HL-60 (cell line): Measurements from ENCODE around the gene MFAP3L.

Experiments
- DNase-seq, 2 experiments: peaks; one replicate each; pipeline ENCODE4 v3.0.0-alpha.2; 2010 to 2020; ENCODE audit warnings: low read depth in 1 of 2, low spot score in 1 of 2
- H3K27ac ChIP-seq: fragments of 250-450 bp; sonication (Bioruptor Pico); replicated peaks from 2 replicates; pipeline ENCODE4 v1.5.1; 2020; ENCODE audit warnings: mild to moderate bottlenecking, moderate library complexity
- H3K27me3 ChIP-seq: fragments of 250-450 bp; sonication (Bioruptor Pico); 2 replicates; pipeline ENCODE4 v1.5.1; 2021; ENCODE audit warnings: mild to moderate bottlenecking, moderate library complexity; ENCODE audit not compliant: insufficient read depth, poor library complexity, severe bottlenecking
- H3K4me3 ChIP-seq: replicated peaks from 2 replicates; pipeline ENCODE4 v1.5.1; 2011; ENCODE audit warnings: mild to moderate bottlenecking, control low read depth, low read length; ENCODE audit not compliant: insufficient read depth
- CTCF ChIP-seq: IDR thresholded peaks from one replicate; pipeline ENCODE4 v1.5.1; 2011; ENCODE audit warnings: low read length, control low read depth, inconsistent platforms; ENCODE audit not compliant: insufficient read depth
- GABPA ChIP-seq: IDR thresholded peaks from 2 replicates; pipeline ENCODE4 v1.6.1; 2012; ENCODE audit warnings: low read depth
- POLR2AphosphoS5 ChIP-seq: IDR thresholded peaks from 2 replicates; pipeline ENCODE4 v1.6.1; 2012; ENCODE audit warnings: low read depth
- SPI1 ChIP-seq: IDR thresholded peaks from 2 replicates; pipeline ENCODE4 v1.6.1; 2012; ENCODE audit warnings: low read depth, mild to moderate bottlenecking, borderline replicate concordance
- TF ChIP-seq, protein P1 (sequence below): IDR thresholded peaks from 2 replicates; pipeline ENCODE4 v1.6.1; 2012; ENCODE audit warnings: low read depth; ENCODE audit not compliant: insufficient replicate concordance

Gene MFAP3L

GRCh38 chr4:170040031-170040680, 14.0 kb upstream of the MFAP3L start:
- no peak overlapping the region for H3K27ac ChIP-seq
- no peak for DNase-seq
- TF ChIP-seq POLR2AphosphoS5 (no peak), CTCF (no peak)
- H3K4me3 ChIP-seq, result no peak overlapping the region
- H3K27me3 ChIP-seq, result no peaks in the 10 kb centered on the region

DNA sequence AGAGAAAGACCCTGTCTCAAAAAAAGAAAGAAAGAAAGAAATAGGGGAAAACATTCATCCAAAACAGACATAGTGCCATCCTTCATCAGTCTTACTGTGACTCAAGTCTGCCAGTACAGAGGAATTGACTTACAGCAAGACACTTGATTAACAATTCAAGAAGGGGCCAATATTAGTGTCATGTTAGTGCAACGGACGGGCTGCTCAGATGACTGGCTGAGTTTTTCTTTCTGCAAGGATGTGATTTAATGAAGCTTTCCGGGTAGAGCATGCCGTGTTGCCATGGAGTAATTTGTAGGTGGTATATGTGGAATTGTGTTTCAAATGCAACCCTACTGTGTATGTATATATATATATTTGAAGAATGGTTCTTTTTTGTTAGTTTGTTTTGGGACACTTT, 12.6 kb upstream of the MFAP3L start:
- DNase-seq, result no peak
- Histone ChIP-seq H3K27ac (no peak overlapping the region), H3K4me3 (no peak overlapping the region), H3K27me3 (no peaks in the 10 kb centered on the region)
- TF ChIP-seq POLR2AphosphoS5 (no peak), SPI1 (no peak), GABPA (no peak), CTCF (no peak)
- TF ChIP-seq, protein P1, sequence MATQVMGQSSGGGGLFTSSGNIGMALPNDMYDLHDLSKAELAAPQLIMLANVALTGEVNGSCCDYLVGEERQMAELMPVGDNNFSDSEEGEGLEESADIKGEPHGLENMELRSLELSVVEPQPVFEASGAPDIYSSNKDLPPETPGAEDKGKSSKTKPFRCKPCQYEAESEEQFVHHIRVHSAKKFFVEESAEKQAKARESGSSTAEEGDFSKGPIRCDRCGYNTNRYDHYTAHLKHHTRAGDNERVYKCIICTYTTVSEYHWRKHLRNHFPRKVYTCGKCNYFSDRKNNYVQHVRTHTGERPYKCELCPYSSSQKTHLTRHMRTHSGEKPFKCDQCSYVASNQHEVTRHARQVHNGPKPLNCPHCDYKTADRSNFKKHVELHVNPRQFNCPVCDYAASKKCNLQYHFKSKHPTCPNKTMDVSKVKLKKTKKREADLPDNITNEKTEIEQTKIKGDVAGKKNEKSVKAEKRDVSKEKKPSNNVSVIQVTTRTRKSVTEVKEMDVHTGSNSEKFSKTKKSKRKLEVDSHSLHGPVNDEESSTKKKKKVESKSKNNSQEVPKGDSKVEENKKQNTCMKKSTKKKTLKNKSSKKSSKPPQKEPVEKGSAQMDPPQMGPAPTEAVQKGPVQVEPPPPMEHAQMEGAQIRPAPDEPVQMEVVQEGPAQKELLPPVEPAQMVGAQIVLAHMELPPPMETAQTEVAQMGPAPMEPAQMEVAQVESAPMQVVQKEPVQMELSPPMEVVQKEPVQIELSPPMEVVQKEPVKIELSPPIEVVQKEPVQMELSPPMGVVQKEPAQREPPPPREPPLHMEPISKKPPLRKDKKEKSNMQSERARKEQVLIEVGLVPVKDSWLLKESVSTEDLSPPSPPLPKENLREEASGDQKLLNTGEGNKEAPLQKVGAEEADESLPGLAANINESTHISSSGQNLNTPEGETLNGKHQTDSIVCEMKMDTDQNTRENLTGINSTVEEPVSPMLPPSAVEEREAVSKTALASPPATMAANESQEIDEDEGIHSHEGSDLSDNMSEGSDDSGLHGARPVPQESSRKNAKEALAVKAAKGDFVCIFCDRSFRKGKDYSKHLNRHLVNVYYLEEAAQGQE, result no peak

- TF ChIP-seq CTCF (no peak), POLR2AphosphoS5 (no peak), SPI1 (no peak), GABPA (no peak)
- TF ChIP-seq, protein P1, result no peak
- Histone ChIP-seq H3K4me3 (no peak overlapping the region), H3K27me3 (no peaks in the 10 kb centered on the region), H3K27ac (no peak overlapping the region)
- DNase-seq, result no peak
Observed at GRCh38 chr4:170038232-170038631, 12.0 kb upstream of the MFAP3L start.

- no peaks in the 10 kb centered on the region for H3K27me3 ChIP-seq
- no peak overlapping the region for H3K27ac ChIP-seq
- TF ChIP-seq GABPA, result no peak
- no peak overlapping the region for H3K4me3 ChIP-seq
- DNase-seq, result no peak
Observed at GRCh38 chr4:170037481-170037880, 11.3 kb upstream of the MFAP3L start.
